NCI-H748 (cell line): ENCODE results near the gene ERC2.

Experiments
- DNase-seq: peaks from one replicate; lab custom pipeline; 2025; ENCODE audit not compliant: unreplicated experiment; lab: John Stamatoyannopoulos, UW

The ERC2 gene

GRCh38 chr3:56428667-56429066, 39.6 kb downstream of the ERC2 start:
- DNase-seq = no peak

- no peak for DNase-seq
These were observed 43.4 kb downstream of the ERC2 start for GRCh38 chr3:56424885-56425284.

- DNase-seq = no peak
These were observed 43.9 kb downstream of the ERC2 start for GRCh38 chr3:56424336-56424735.

- no peak for DNase-seq
These were observed 44.6 kb downstream of the ERC2 start for GRCh38 chr3:56423661-56424099.

- DNase-seq = no peak
These were observed 46.0 kb downstream of the ERC2 start for GRCh38 chr3:56422316-56422715.

- no peak for DNase-seq
These were observed 47.1 kb downstream of the ERC2 start for GRCh38 chr3:56421205-56421604.

- no peak for DNase-seq
These were observed 52.6 kb downstream of the ERC2 start for GRCh38 chr3:56415652-56416051.

- no peak for DNase-seq
These were observed 54.4 kb downstream of the ERC2 start for GRCh38 chr3:56413911-56414310.

- no peak for DNase-seq
These were observed 57.1 kb downstream of the ERC2 start for GRCh38 chr3:56411166-56411565.

- DNase-seq = no peak
These were observed 57.7 kb downstream of the ERC2 start for GRCh38 chr3:56410576-56410975.

GRCh38 chr3:56409790-56410189, 58.5 kb downstream of the ERC2 start:
- no peak for DNase-seq

- DNase-seq = no peak
These were observed 59.5 kb downstream of the ERC2 start for GRCh38 chr3:56408761-56409196.

- DNase-seq = no peak
These were observed 61.3 kb downstream of the ERC2 start for GRCh38 chr3:56406826-56407515.

- DNase-seq = no peak
These were observed 63.4 kb downstream of the ERC2 start for GRCh38 chr3:56404884-56405283.

GRCh38 chr3:56398659-56399058, 69.6 kb downstream of the ERC2 start:
- no peak for DNase-seq

GRCh38 chr3:56397798-56398197, 70.5 kb downstream of the ERC2 start:
- no peak for DNase-seq

- no peak for DNase-seq
These were observed 79.0 kb downstream of the ERC2 start for GRCh38 chr3:56389183-56389830.

GRCh38 chr3:56383092-56383491, 85.2 kb downstream of the ERC2 start:
- DNase-seq = no peak

GRCh38 chr3:56379723-56380287, 88.5 kb downstream of the ERC2 start:
- DNase-seq = peak; percentile 19

- DNase-seq = no peak
These were observed 92.6 kb downstream of the ERC2 start for GRCh38 chr3:56375654-56376053.

GRCh38 chr3:56373386-56373785, 94.9 kb downstream of the ERC2 start:
- no peak for DNase-seq

GRCh38 chr3:56370991-56371775, 97.1 kb downstream of the ERC2 start:
- DNase-seq = no peak
